Neural progenitor cell (in vitro differentiated cells): Measurements from ENCODE around the gene GLTP. TPM values are rescaled to one million over a fixed set of nuclear protein-coding genes. Genes with fewer than 3 reads are reported as not detected.
A peak's percentile ranks its signal among the peaks of the same experiment; 100 is the strongest.

Source experiments
- DNase-seq: peaks from one replicate; pipeline ENCODE4 v3.0.0-alpha.2; 2016; ENCODE audit warnings: low spot score
- H2AFZ ChIP-seq: fragments of 200-600 bp; sonication (generic); replicated peaks from 2 replicates; pipeline ENCODE4 v1.6.1; 2016; ENCODE audit warnings: antibody characterized with exemption
- H3F3A ChIP-seq: fragments of 200-600 bp; sonication (generic); 2 replicates; pipeline ENCODE4 v1.6.1; 2016; ENCODE audit warnings: antibody characterized with exemption, low read depth
- H3K27ac ChIP-seq: fragments of 200-600 bp; sonication (generic); 2 replicates; pipeline ENCODE4 v1.5.1; 2016; ENCODE audit warnings: mild to moderate bottlenecking
- H3K27me3 ChIP-seq: fragments of 200-600 bp; sonication (generic); 2 replicates; pipeline ENCODE4 v1.6.1; 2016; ENCODE audit warnings: mild to moderate bottlenecking, moderate library complexity
- H3K36me3 ChIP-seq: fragments of 200-600 bp; sonication (generic); 2 replicates; pipeline ENCODE4 v1.5.1; 2016
- H3K4me1 ChIP-seq: fragments of 200-600 bp; sonication (generic); 2 replicates; pipeline ENCODE4 v1.6.1; 2016; ENCODE audit warnings: mixed run types
- H3K4me2 ChIP-seq: fragments of 200-600 bp; sonication (generic); 2 replicates; pipeline ENCODE4 v1.6.1; 2016
- H3K4me3 ChIP-seq: fragments of 200-600 bp; sonication (generic); 2 replicates; pipeline ENCODE4 v1.5.1; 2016
- H3K79me2 ChIP-seq: fragments of 200-600 bp; sonication (generic); 2 replicates; pipeline ENCODE4 v1.6.1; 2016; ENCODE audit warnings: low read depth
- H3K9ac ChIP-seq: fragments of 200-600 bp; sonication (generic); 2 replicates; pipeline ENCODE4 v1.6.1; 2016
- H3K9me3 ChIP-seq: fragments of 200-600 bp; sonication (generic); 2 replicates; pipeline ENCODE4 v1.5.1; 2016; ENCODE audit warnings: low read depth
- H4K20me1 ChIP-seq: fragments of 200-600 bp; sonication (generic); 2 replicates; pipeline ENCODE4 v1.6.1; 2016; ENCODE audit warnings: low read depth
- H3K27ac Mint-ChIP-seq: 3 replicates; pipeline ENCODE4 v1.8.0; 2021; ENCODE audit warnings: mixed read lengths
- H3K27me3 Mint-ChIP-seq: 2 replicates; pipeline ENCODE4 v1.8.0; 2022; ENCODE audit warnings: low read depth, mild to moderate bottlenecking, inconsistent platforms, moderate library complexity, mixed read lengths; ENCODE audit not compliant: insufficient read depth
- H3K36me3 Mint-ChIP-seq: 3 replicates; pipeline ENCODE4 v1.8.0; 2021; ENCODE audit warnings: mixed read lengths
- H3K4me1 Mint-ChIP-seq: 3 replicates; pipeline ENCODE4 v1.8.0; 2021; ENCODE audit warnings: mixed read lengths
- H3K4me3 Mint-ChIP-seq: 3 replicates; pipeline ENCODE4 v1.8.0; 2021; ENCODE audit warnings: mild to moderate bottlenecking, moderate library complexity, mixed read lengths
- H3K9me3 Mint-ChIP-seq: 3 replicates; pipeline ENCODE4 v1.8.0; 2020; ENCODE audit warnings: mixed read lengths
- EZH2 ChIP-seq: fragments of 200-600 bp; sonication (generic); IDR thresholded peaks from 2 replicates; pipeline ENCODE4 v1.6.1; 2017; ENCODE audit warnings: antibody characterized with exemption, mild to moderate bottlenecking, moderate library complexity
- EZH2phosphoT487 ChIP-seq: fragments of 200-600 bp; sonication (generic); IDR thresholded peaks from 2 replicates; pipeline ENCODE4 v1.6.1; 2017; ENCODE audit warnings: antibody characterized with exemption
- microRNA-seq: library from miRNA; unstranded; fragments of <30 nt; microRNA quantifications from one replicate; pipeline ENCODE4, GENCODE V29; 2016
- small RNA-seq: library from RNA; depleted of rRNA; stranded (forward); fragments of <200 nt; gene quantifications from one replicate; pipeline ENCODE3, GENCODE V24; 2015
- total RNA-seq: library from RNA; depleted of rRNA; stranded (reverse); fragments of >200 nt; gene quantifications from 2 replicates; pipeline ENCODE4 v1.2.3, GENCODE V29; 2015; ENCODE audit warnings: low replicate concordance
- TF ChIP-seq, protein P1 (sequence below): fragments of 200-600 bp; sonication (generic); IDR thresholded peaks from 2 replicates; pipeline ENCODE4 v1.5.1; 2017; ENCODE audit warnings: antibody characterized with exemption, mild to moderate bottlenecking

The GLTP gene
- total RNA-seq, 1 donor from 2014 or later = 24.0 TPM

- Mint-ChIP-seq H3K9me3 (no peaks in the 10 kb centered on the region), H3K27ac (peak overlapping the region; percentile 53), H3K27me3 (peaks cover 11% of the 10 kb centered on the region), H3K4me3 (no peak overlapping the region), H3K36me3 (no peaks in the 10 kb centered on the region), H3K4me1 (no peaks in the 10 kb centered on the region)
- Histone ChIP-seq H3K9ac (no peak overlapping the region), H3K4me1 (no peaks in the 10 kb centered on the region), H3K79me2 (no peaks in the 10 kb centered on the region), H3K4me3 (no peak overlapping the region), H3K27ac (no peak overlapping the region), H3F3A (no peaks in the 10 kb centered on the region), H2AFZ (no peak overlapping the region), H4K20me1 (no peaks in the 10 kb centered on the region), H3K27me3 (no peaks in the 10 kb centered on the region), H3K9me3 (no peaks in the 10 kb centered on the region), H3K4me2 (no peak overlapping the region), H3K36me3 (no peaks in the 10 kb centered on the region)
- TF ChIP-seq, protein P1, sequence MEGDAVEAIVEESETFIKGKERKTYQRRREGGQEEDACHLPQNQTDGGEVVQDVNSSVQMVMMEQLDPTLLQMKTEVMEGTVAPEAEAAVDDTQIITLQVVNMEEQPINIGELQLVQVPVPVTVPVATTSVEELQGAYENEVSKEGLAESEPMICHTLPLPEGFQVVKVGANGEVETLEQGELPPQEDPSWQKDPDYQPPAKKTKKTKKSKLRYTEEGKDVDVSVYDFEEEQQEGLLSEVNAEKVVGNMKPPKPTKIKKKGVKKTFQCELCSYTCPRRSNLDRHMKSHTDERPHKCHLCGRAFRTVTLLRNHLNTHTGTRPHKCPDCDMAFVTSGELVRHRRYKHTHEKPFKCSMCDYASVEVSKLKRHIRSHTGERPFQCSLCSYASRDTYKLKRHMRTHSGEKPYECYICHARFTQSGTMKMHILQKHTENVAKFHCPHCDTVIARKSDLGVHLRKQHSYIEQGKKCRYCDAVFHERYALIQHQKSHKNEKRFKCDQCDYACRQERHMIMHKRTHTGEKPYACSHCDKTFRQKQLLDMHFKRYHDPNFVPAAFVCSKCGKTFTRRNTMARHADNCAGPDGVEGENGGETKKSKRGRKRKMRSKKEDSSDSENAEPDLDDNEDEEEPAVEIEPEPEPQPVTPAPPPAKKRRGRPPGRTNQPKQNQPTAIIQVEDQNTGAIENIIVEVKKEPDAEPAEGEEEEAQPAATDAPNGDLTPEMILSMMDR = peak; percentile 96
- TF ChIP-seq EZH2phosphoT487 = no peak
- DNase-seq = peak; percentile 71
These were observed 75.2 kb downstream of the GLTP start for GRCh38 chr12:109804820-109805761.

- no peak for DNase-seq
- no peak overlapping the region for H2AFZ ChIP-seq
- no peaks in the 10 kb centered on the region for H3K9me3 Mint-ChIP-seq
- H3K9me3 ChIP-seq = no peaks in the 10 kb centered on the region
- no peak overlapping the region for H3K4me3 Mint-ChIP-seq
- no peak overlapping the region for H3K27ac Mint-ChIP-seq
- no peak overlapping the region for H3K4me3 ChIP-seq
- H3K27me3 Mint-ChIP-seq = peaks cover 11% of the 10 kb centered on the region
- no peaks in the 10 kb centered on the region for H3K36me3 Mint-ChIP-seq
- no peaks in the 10 kb centered on the region for H3K4me1 Mint-ChIP-seq
- no peak overlapping the region for H3K9ac ChIP-seq
- H3K27me3 ChIP-seq = no peaks in the 10 kb centered on the region
- H3K4me1 ChIP-seq = no peaks in the 10 kb centered on the region
- no peaks in the 10 kb centered on the region for H3K36me3 ChIP-seq
- H3F3A ChIP-seq = no peaks in the 10 kb centered on the region
- TF ChIP-seq EZH2phosphoT487 (no peak), EZH2 (no peak)
- TF ChIP-seq, protein P1 = no peak
- no peak overlapping the region for H3K4me2 ChIP-seq
- no peaks in the 10 kb centered on the region for H3K79me2 ChIP-seq
- no peaks in the 10 kb centered on the region for H4K20me1 ChIP-seq
- H3K27ac ChIP-seq = no peak overlapping the region
These were observed 76.7 kb downstream of the GLTP start for GRCh38 chr12:109803678-109804077.

- Mint-ChIP-seq H3K36me3 (no peaks in the 10 kb centered on the region), H3K4me3 (no peak overlapping the region), H3K27ac (no peak overlapping the region), H3K9me3 (no peaks in the 10 kb centered on the region), H3K27me3 (peaks cover 11% of the 10 kb centered on the region), H3K4me1 (no peaks in the 10 kb centered on the region)
- H3K9me3 ChIP-seq = no peaks in the 10 kb centered on the region
- no peaks in the 10 kb centered on the region for H3K4me1 ChIP-seq
- no peak overlapping the region for H2AFZ ChIP-seq
- H4K20me1 ChIP-seq = no peaks in the 10 kb centered on the region
- TF ChIP-seq, protein P1 = no peak
- no peak for TF ChIP-seq EZH2
- TF ChIP-seq EZH2phosphoT487 = no peak
- no peaks in the 10 kb centered on the region for H3F3A ChIP-seq
- H3K4me2 ChIP-seq = no peak overlapping the region
- H3K4me3 ChIP-seq = no peak overlapping the region
- no peaks in the 10 kb centered on the region for H3K36me3 ChIP-seq
- H3K79me2 ChIP-seq = no peaks in the 10 kb centered on the region
- no peak overlapping the region for H3K9ac ChIP-seq
- H3K27me3 ChIP-seq = no peaks in the 10 kb centered on the region
- no peak for DNase-seq
- no peak overlapping the region for H3K27ac ChIP-seq
These were observed 77.5 kb downstream of the GLTP start for GRCh38 chr12:109802828-109803227.

Small RNAs within 50 kb of the gene (microRNA-seq; reads per million reads assigned to microRNA genes)
- not detected for gene MIR4497

Small RNAs within 50 kb of the gene (small RNA-seq; reads per million reads assigned to genes)
- not detected for gene MIR4497
- not detected for gene RN7SL441P

Other genes with a start within 250 kb of the GLTP start
- 2.5 and 10.6 TPM in 2 replicates for gene FAM222A, start 166.7 kb downstream of the GLTP start, total RNA-seq
- gene TRPV4, start 47.1 kb downstream of the GLTP start, total RNA-seq = 0.56 and 2.8 TPM in 2 replicates
- 15.2 and 20.0 TPM in 2 replicates for gene TCHP, start 19.7 kb upstream of the GLTP start, total RNA-seq
- 23.9 and 28.5 TPM in 2 replicates for gene GIT2, start 115.8 kb upstream of the GLTP start, total RNA-seq
- 35.4 and 47.5 TPM in 2 replicates for gene ANKRD13A, start 118.9 kb upstream of the GLTP start, total RNA-seq
- gene C12orf76, start 168.0 kb upstream of the GLTP start, total RNA-seq = 39.8 and 48.8 TPM in 2 replicates
- 52.7 and 73.8 TPM in 2 replicates for gene IFT81, start 243.8 kb upstream of the GLTP start, total RNA-seq